Fibroblast of mammary gland (primary cell): ENCODE measurements around the gene CDH4.

ENCODE experiments used
- DNase-seq: peaks from one replicate; pipeline ENCODE4 v3.0.0-alpha.2; 2010; ENCODE audit warnings: low read depth
- H3K4me3 ChIP-seq: 2 replicates; pipeline ENCODE4 v1.5.1; 2011; ENCODE audit warnings: low read depth, mild to moderate bottlenecking, low read length, moderate library complexity; ENCODE audit not compliant: control insufficient read depth
- CTCF ChIP-seq: conservative IDR thresholded peaks from 2 replicates; pipeline ENCODE4 v1.5.1; 2011; ENCODE audit warnings: low read depth, low read length, inconsistent platforms; ENCODE audit not compliant: control insufficient read depth, insufficient read depth

Gene CDH4

DNA sequence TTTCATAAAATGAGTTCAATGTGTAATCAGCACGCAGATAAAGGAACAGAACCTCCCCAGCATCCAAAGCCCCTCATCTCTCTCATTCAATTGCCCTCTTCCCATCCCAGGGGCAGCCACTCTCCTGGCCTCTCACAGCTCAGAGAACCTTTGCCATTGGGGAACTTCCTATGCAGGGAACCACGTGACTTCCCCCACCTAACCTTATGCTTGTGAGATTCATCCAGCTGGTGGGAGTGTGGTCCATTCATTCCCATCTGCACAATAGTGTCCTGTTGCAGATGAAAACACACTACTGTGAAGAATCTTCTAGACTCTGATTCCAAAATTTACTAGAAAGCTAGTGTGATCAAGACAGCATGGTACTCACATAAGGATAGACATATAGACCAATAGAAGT is 299.3 kb downstream of the CDH4 start:
- no peak for TF ChIP-seq CTCF
- DNase-seq: no peak

GRCh38 chr20:61554617-61555016 is 302.6 kb downstream of the CDH4 start:
- H3K4me3 ChIP-seq: no peak overlapping the region
- DNase-seq: no peak
- no peak for TF ChIP-seq CTCF

More for the DNA sequence above, 299.3 kb downstream of the CDH4 start:
- no peak overlapping the region for H3K4me3 ChIP-seq

- TF ChIP-seq CTCF: no peak
- no peak overlapping the region for H3K4me3 ChIP-seq
- DNase-seq: peak; percentile 31
Measured at GRCh38 chr20:61555566-61555965, 303.5 kb downstream of the CDH4 start.

DNA sequence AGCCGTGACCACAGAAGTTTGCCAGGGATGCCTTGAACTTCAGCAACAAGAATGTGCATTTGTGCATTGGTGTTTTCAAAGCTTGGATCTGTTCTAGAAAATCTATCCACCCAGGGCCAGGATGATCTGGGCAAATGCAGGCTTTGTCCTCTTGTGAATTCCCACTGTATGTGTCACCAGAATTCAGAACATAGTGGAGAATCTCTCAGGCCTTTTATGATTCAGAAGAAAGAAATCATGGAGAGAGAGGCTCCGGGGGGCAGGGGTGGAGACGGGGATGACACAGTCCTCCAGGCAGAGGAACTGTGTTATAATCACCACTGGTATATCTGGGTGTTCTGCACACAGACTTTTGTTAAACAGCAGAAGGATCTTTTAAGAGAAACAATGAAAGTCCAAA is 304.1 kb downstream of the CDH4 start:
- DNase-seq: peak; percentile 93
- TF ChIP-seq CTCF: no peak
- H3K4me3 ChIP-seq: no peak overlapping the region

GRCh38 chr20:61556673-61557072 is 304.6 kb downstream of the CDH4 start:
- DNase-seq: peak; percentile 31
- no peak for TF ChIP-seq CTCF

GRCh38 chr20:61557621-61558020 is 305.6 kb downstream of the CDH4 start:
- no peak overlapping the region for H3K4me3 ChIP-seq
- no peak for TF ChIP-seq CTCF
- DNase-seq: no peak

More at GRCh38 chr20:61556673-61557072, 304.6 kb downstream of the CDH4 start:
- H3K4me3 ChIP-seq: no peak overlapping the region

GRCh38 chr20:61558726-61559125 is 306.7 kb downstream of the CDH4 start:
- no peak overlapping the region for H3K4me3 ChIP-seq
- TF ChIP-seq CTCF: no peak
- DNase-seq: peak; percentile 52
